GM19397 (cell line): ENCODE results near the gene CRHR2.

ENCODE experiments used
- ATAC-seq: cut with Tn5 transposase; IDR thresholded peaks from one replicate; pipeline ENCODE4 v1.9.1; 2021; ENCODE audit warnings: mild to moderate bottlenecking, moderate library complexity; ENCODE audit not compliant: unreplicated experiment

The CRHR2 gene

GRCh38 chr7:30707391-30708357 lies 25.4 kb upstream of the CRHR2 start:
- no peak for ATAC-seq

GRCh38 chr7:30706908-30707307 lies 24.7 kb upstream of the CRHR2 start:
- no peak for ATAC-seq

DNA sequence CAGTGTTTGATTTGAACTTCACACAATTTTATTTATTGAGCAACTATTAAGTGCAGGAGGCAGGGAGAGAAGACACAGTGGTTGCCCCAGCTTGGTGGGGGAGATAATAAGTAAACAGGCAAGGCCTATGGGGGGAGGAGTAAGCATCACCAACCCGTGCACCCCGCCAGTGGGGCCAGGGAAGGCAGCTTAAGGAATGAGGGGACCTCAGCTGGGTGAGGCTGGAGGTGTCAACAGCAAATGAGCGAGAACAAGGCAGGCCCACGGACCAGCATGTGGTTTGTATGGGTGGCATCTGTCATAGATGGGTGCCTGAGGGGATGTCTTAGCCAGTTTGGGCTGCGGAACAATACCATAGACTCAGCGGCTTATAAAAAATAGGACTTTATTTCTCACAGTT lies 24.1 kb upstream of the CRHR2 start:
- ATAC-seq = no peak

- no peak for ATAC-seq
These were observed 23.3 kb upstream of the CRHR2 start for GRCh38 chr7:30705596-30705995.

- no peak for ATAC-seq
These were observed 22.8 kb upstream of the CRHR2 start for GRCh38 chr7:30705008-30705407.

GRCh38 chr7:30703756-30704155 lies 21.5 kb upstream of the CRHR2 start:
- ATAC-seq = no peak

DNA sequence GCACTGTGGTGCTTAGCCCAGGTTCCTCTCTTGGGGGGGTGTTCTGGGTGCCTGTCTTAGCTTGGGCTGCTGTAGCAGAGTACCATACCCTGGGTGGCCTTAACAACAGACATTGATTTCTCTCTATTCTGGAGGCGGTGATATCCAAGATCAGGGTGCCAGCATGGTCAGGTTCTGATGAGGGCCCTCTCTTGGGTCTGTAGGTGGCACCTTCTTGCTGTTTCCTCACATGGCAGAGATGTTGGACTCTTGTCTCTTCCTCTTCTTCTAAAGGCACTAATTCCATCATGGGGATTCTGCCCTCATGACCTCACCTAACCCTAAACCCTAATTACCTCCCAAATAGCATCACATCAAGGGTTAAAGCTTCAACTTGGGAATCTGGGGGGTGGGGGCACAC lies 19.9 kb upstream of the CRHR2 start:
- ATAC-seq = no peak

DNA sequence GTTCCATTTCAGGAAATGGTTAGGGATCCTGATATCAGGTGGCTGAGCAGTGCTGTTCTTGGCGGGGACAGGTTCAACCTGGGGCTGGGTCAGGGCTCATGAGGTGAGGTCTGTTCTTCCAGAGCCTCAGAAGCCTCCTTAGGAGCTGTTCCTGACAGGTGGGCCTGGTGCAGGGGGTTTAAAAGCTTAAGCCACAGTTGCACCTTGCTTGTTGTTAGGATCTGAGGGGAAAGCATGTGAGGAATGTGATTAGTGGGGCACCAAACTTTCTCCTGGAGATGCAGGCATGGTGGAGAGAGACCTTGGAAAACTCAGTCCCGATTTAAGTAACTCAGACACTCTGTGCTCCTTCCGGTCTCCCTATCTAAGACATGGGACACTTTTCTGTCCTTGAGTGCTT lies 18.7 kb upstream of the CRHR2 start:
- ATAC-seq = no peak

DNA sequence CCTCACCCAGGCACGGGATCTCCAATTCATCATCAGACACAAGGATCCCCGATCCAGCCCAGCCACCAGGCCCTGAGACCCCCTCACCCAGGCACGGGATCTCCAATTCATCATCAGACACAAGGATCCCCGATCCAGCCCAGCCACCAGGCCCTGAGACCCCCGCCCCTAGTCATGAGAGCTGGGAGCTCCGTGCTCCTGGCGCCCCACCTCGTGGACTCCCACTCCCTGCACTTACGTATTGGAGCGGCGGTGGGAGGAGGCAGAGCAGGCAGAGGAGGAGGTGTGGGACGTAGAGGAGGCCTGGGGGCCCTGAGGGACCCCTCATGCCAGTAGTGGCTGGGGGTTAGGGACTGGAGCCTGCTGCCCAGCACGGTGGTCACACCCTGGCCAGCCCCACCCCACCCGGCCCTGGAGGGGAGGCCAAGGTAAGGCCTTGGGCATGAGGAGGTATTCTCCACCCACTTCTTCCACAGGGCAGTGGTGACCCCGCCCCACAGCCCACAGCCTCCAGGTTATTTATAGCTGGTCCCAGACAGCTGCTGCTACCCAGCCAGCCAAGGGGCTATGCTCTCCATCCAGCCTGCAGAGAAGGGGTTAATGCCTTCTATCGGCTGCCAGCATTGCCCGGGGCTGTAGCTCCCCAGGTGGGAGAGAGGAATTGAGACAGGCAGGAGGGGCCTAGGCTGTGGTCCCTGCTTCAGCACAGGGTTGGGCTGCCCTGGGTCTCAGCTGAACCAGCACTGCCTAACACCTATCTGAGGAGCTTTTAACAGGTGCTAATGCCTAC lies 17.6 kb upstream of the CRHR2 start:
- no peak for ATAC-seq

DNA sequence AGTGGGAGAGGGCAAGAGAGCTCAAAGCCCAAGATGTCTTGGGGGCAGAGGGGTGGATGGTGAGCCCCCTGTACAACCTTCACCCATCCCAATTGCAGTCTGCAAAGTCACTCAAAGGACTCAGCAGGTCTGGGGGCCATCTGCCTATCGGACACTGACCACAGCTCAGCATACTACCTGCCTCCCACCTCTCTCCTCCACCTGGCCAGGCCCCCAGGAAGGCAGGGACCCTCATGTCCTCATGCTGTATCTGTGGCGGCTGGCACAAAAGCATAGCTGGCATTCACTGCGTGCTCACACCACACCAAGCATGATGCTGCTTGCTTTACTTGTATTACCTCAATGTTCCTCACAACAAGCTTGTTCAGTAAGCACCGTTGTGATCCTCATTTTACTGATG lies 16.2 kb upstream of the CRHR2 start:
- ATAC-seq = no peak

- no peak for ATAC-seq
These were observed 15.6 kb upstream of the CRHR2 start for GRCh38 chr7:30697719-30698460.

GRCh38 chr7:30694774-30695721 lies 12.8 kb upstream of the CRHR2 start:
- ATAC-seq = no peak

GRCh38 chr7:30694218-30694745 lies 12.0 kb upstream of the CRHR2 start:
- ATAC-seq = no peak

DNA sequence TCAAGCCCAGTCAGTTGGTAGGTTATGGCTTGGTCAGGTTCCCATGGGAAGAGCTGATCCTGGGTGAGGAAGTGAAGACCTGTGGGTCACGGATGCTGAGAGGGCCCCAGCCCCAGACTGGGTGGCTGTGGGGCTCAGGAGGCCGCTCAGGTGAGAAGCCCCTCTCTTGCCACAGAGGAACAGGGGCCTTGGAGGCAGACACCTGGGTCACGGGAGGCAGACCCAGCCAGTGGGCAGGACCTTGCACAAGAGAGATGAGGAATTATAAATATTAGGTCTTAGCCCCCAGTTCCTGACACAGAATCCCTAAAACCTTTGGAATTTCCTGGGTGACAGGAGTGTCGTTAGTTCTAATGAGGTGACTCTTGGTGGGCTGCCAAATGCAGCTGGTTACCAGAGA lies 10.6 kb upstream of the CRHR2 start:
- ATAC-seq = no peak

DNA sequence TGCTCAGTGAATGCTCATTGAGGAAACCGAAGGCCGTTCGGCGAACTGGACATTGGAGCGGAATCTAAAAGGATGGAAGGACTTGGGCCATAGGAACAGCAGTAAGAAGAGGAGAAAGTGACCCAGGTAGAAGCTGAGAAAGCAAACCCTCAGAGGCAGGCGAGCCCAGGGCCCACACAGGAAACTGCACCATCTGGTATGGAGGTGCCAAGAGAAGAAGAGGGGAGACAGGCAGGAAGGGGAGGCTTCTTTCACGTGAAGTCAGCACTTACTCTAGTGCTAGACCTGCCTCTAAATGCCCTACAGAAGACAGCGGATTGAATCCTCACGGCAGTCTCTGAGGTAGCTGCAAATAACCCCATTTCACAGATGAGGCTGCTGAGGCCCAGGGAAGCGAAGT lies 10.2 kb upstream of the CRHR2 start:
- no peak for ATAC-seq

DNA sequence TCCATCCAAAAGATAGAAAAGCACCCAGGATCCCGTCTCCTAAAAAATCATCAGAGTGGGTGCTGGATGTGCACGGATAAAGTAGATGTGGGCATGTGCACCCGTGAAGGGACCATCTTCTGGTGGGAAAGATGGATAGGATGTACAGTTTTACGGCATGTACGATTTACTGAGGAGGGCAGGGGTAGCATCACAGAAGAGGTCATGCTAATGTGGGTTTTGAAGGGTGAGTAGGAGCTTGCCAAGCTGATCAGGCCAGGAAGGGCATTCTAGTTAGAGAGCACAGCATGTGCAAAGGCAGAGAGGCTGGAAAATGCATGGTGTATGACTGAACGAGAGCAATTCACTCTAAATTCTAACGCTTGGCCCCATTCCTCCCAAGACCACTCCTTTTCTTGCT lies 7.8 kb upstream of the CRHR2 start:
- ATAC-seq = no peak

GRCh38 chr7:30688718-30689221 lies 6.5 kb upstream of the CRHR2 start:
- ATAC-seq = no peak

DNA sequence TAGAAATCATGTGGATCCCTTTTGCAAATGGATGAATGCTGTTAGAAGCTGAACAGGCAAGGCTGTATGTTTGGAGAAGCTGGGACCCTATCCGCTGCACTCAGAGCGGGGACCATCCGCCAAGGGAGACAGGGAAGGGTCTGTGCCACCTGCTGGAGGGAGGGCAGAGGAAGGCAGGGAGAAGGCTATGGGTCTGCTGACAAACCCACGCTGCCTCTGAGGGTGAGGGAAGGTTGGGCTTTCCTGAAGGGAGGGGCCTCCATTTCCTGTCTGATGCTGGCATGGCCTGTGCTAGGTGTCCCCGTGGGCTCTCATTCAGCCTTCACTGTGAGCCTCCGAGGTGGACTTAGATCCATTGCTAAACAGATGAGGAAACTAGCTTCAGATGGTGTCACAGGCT lies 5.3 kb upstream of the CRHR2 start:
- ATAC-seq = no peak

DNA sequence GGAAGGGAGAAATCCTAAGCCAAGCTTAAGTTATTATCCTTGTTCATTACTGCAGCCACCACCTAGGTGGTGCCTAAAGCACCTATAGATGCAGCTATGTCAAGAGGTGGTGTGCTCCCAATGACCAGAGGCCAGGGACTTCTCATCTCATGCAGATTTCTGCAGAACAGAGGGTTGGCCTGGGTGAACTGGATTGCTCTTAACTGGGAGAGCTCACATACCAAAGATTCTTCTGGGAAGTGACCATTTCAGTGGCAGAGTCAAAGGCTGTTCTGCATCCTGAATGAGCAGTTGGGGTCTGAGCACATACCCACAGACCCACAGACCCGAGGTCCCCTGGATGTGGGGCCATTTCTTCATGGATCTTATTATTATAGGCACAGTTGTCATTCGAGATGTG lies 2.1 kb upstream of the CRHR2 start:
- no peak for ATAC-seq

DNA sequence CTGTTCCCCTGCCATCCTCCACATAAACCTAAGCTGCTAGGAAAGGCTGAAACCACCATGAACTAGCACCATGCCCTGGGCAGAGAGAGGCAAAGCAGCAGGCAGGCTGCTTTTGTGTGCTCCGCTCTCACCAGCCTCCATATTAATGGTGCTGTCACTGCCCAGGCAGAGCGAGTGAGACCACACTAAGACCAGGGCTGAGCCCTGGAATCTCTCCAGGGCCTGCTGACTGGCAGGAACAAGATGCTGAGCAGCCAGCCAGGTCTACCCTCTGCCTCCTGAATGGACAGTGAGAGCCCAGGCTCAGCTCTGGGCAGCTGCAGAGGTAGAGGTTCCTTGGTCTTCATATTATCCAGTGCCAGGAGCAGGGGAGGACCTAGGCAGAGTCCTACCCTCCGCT lies 1.6 kb upstream of the CRHR2 start:
- no peak for ATAC-seq
